Astrocyte of the spinal cord (primary cell): ENCODE data around the gene FSCN2.

Experiments
- DNase-seq: peaks from one replicate; pipeline ENCODE4 v3.0.0; 2011; ENCODE audit warnings: low read depth, low spot score
- H3K4me3 ChIP-seq: 2 replicates; pipeline ENCODE4 v1.5.1; 2011; ENCODE audit warnings: low read depth, mild to moderate bottlenecking, low read length, moderate library complexity
- CTCF ChIP-seq: IDR thresholded peaks from 2 replicates; pipeline ENCODE4 v1.5.1; 2012; ENCODE audit warnings: low read depth, mild to moderate bottlenecking, low read length, inconsistent platforms
- in situ Hi-C: cut with HindIII; loops from 2 replicates; pipeline ENCODE4 v1.10.0; 2017; ENCODE audit warnings: low sequenced_read_pairs

The FSCN2 gene

GRCh38 chr17:81527591-81528383, at the start of gene FSCN2:
Gene FSCN2 (plus strand): TSS chr17:81528377. CDS start chr17:81528532, 155 bp downstream.
- no peak within 1 kb of the TSS for H3K4me3 ChIP-seq
- DNase-seq, result no peak
- peak; percentile 13 for TF ChIP-seq CTCF
- in situ Hi-C loops, result no loop called here

- H3K4me3 ChIP-seq, result no peak overlapping the region
- in situ Hi-C loops, result no loop called here
- DNase-seq, result no peak
- TF ChIP-seq CTCF, result no peak
These were observed 48.8 kb upstream of the FSCN2 start for GRCh38 chr17:81479175-81480071.

GRCh38 chr17:81480140-81481072, 47.8 kb upstream of the FSCN2 start:
- DNase-seq, result peak; percentile 62
- in situ Hi-C loops, result no loop called here
- no peak overlapping the region for H3K4me3 ChIP-seq
- TF ChIP-seq CTCF, result peak; percentile 24

- DNase-seq, result peak; percentile 69
- TF ChIP-seq CTCF, result no peak
- peak overlapping the region; percentile 34 for H3K4me3 ChIP-seq
- in situ Hi-C loops, result no loop called here
These were observed 46.9 kb upstream of the FSCN2 start for GRCh38 chr17:81481073-81481799.

GRCh38 chr17:81481815-81482505, 46.2 kb upstream of the FSCN2 start:
- in situ Hi-C loops, result no loop called here
- TF ChIP-seq CTCF, result no peak
- peak overlapping the region; percentile 34 for H3K4me3 ChIP-seq
- DNase-seq, result no peak
